GM12892 (cell line): ENCODE data around the gene TBC1D2B.
"Not testable (repeated sequence)": the region's sequence is repeated elsewhere in the genome, so short reads cannot be mapped to it uniquely, and the experiment has no call there.

Source experiments
- DNase-seq: peaks from one replicate; pipeline ENCODE4 v3.0.0; 2011; ENCODE audit not compliant: insufficient read length
- FAIRE-seq: peaks from 2 replicates; lab custom pipeline; 2011; peaks lifted over from hg19 to GRCh38; lab: Jason Lieb, UNC
- POLR2A ChIP-seq: IDR thresholded peaks from 2 replicates; pipeline ENCODE4 v1.6.1; 2011; ENCODE audit warnings: low read depth, low read length, control low read depth
- POLR2AphosphoS5 ChIP-seq: IDR thresholded peaks from 2 replicates; pipeline ENCODE4 v1.6.1; 2011; ENCODE audit warnings: low read depth, low read length, control low read depth
- TAF1 ChIP-seq: IDR thresholded peaks from 2 replicates; pipeline ENCODE4 v1.6.1; 2011; ENCODE audit warnings: low read depth, mild to moderate bottlenecking, control low read depth, low read length, borderline replicate concordance

The TBC1D2B gene

DNA sequence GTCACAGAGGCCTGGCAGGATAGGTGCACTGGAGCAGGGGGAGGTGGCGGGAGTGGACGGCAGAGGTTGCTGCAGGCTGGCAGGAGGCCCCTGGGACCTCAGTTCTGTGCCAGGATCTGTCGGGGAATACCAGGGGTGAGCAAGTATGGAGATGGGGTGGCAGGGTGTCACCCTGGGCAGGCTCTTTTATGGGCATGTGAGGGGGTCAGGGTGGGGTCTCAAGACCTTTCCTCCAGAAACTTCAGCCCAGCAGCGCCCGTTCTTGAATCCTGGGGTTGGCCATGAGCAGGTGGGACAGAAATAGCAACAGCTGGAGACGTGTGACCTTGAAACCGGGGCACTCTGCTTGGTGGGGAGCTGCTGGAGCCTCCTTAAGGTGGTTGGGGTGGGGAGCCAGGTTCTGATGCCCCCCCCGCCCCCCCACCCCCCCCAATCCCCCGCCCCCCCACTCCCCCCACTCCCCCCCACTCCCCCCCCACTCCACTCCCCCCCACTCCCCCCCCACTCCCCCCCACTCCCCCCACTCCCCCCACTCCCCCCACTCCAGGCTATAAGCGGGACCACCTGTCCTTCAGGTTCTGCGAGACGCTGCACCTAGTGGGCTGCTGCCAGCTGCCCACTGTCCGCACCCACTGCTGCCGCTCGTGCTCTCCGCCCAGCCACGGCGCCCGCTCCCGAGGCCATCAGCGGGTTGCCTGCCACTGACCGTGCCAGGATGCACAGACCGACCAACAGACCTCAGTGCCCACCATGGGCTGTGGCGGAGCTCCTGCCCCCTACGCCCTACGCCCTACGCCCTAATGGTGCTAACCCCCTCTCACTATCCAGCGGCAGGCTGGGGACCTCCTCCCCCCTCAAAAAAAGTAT is 84.9 kb downstream of the TBC1D2B start:
- TF ChIP-seq POLR2A: no peak
- no peak for TF ChIP-seq TAF1
- TF ChIP-seq POLR2AphosphoS5: no peak
- no peak for DNase-seq
- no peak for FAIRE-seq

GRCh38 chr15:77991658-77992201 is 85.8 kb downstream of the TBC1D2B start:
- not testable (repeated sequence) for DNase-seq, FAIRE-seq

GRCh38 chr15:77991029-77991406 is 86.5 kb downstream of the TBC1D2B start:
- FAIRE-seq (peak; percentile 78), DNase-seq (no peak)
- TF ChIP-seq POLR2A (no peak), TAF1 (no peak), POLR2AphosphoS5 (no peak)

- DNase-seq (no peak), FAIRE-seq (no peak)
- no peak for TF ChIP-seq POLR2A
Observed at GRCh38 chr15:77989296-77990143, 88.0 kb downstream of the TBC1D2B start.

DNA sequence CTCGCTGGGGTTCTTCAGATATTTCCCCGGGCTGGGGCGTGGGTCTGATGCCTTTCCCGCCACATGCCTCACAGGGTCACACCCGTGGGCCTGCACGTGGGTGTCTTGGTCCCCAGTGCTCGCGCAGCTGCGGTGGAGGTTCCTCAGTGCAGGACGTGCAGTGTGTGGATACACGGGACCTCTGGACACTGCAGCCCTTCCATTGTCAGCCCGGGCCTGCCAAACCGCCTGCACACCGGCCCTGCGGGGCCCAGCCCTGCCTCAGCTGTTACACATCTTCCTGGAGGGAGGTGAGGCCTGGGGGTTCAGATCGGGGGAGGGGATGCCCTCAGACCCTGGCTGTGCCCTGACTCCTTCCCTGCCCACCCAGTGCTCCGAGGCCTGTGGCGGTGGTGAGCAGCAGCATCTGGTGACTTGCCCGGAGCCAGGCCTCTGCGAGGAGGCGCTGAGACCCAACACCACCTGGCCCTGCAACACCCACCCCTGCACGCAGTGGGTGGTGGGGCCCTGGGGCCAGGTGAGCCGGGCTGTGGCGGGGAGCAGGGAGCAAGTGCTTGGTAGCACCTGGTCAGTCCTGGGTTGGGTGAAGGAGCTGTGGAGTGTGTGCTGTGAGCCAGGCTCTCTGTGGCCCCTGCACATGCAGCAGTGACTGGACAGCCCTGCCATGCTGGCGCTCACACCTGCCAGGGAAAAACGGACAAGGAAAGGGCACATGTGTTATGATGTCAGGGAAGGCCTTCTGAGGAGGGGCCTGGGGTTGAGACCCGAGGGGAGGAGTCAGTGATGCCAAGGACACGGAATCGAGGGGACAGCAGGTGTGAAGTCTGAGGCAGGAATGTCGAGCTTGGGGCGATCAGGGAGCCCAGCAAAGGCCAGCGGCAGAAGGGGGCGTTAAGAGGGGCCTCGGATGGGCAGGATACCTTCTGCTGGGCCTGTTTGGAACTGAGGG is 88.9 kb downstream of the TBC1D2B start:
- TF ChIP-seq POLR2AphosphoS5: no peak
- TF ChIP-seq TAF1: no peak
- no peak for TF ChIP-seq POLR2A
- DNase-seq (no peak), FAIRE-seq (no peak)

GRCh38 chr15:77987765-77988136 is 89.8 kb downstream of the TBC1D2B start:
- DNase-seq, FAIRE-seq: not testable (repeated sequence)

- FAIRE-seq (no peak), DNase-seq (no peak)
- TF ChIP-seq POLR2AphosphoS5: no peak
- TF ChIP-seq POLR2A: no peak
- TF ChIP-seq TAF1: no peak
Observed at GRCh38 chr15:77986891-77987764, 90.4 kb downstream of the TBC1D2B start.

DNA sequence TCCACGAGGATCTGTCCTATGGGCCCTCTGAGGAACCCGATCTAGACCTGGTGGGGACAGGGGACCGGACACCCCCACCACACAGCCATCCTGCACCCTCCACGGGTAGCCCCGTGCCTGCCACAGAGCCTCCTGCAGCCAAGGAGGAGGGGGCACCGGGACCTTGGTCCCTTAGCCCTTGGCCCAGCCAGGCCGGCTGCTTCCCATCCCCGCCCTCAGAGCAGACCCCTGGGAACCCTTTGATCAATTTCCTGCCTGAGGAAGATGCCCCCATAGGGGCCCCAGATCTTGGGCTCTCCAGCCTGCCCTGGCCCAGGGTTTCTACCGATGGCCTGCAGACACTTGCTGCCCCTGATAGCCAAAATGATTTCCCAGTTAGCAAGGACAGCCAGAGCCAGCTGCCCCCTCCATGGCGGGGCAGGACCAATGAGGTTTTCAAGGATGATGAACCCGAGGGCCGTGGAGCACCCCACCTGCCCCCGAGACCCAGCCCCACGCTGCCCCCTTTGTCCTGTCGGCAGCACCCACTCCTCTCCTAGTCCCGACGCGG is 91.5 kb downstream of the TBC1D2B start:
- DNase-seq (no peak), FAIRE-seq (no peak)
- TF ChIP-seq POLR2AphosphoS5 (no peak), POLR2A (no peak), TAF1 (no peak)

GRCh38 chr15:77985031-77985930 is 92.2 kb downstream of the TBC1D2B start:
- TF ChIP-seq POLR2AphosphoS5: no peak
- TF ChIP-seq TAF1: no peak
- TF ChIP-seq POLR2A: no peak
- no peak for FAIRE-seq

More at GRCh38 chr15:77985031-77985930, 92.2 kb downstream of the TBC1D2B start:
- DNase-seq: no peak
